HG03520 (cell line): ENCODE measurements around the gene AHCYL2.

Experiments
- ATAC-seq: cut with Tn5 transposase; IDR thresholded peaks from one replicate; pipeline ENCODE4 v1.9.1; 2021; ENCODE audit warnings: mild to moderate bottlenecking, moderate library complexity; ENCODE audit not compliant: unreplicated experiment

Gene AHCYL2

GRCh38 chr7:129376076-129376777 is 151.4 kb downstream of the AHCYL2 start:
- ATAC-seq = no peak

- no peak for ATAC-seq
Observed at GRCh38 chr7:129376778-129377700, 152.2 kb downstream of the AHCYL2 start.

DNA sequence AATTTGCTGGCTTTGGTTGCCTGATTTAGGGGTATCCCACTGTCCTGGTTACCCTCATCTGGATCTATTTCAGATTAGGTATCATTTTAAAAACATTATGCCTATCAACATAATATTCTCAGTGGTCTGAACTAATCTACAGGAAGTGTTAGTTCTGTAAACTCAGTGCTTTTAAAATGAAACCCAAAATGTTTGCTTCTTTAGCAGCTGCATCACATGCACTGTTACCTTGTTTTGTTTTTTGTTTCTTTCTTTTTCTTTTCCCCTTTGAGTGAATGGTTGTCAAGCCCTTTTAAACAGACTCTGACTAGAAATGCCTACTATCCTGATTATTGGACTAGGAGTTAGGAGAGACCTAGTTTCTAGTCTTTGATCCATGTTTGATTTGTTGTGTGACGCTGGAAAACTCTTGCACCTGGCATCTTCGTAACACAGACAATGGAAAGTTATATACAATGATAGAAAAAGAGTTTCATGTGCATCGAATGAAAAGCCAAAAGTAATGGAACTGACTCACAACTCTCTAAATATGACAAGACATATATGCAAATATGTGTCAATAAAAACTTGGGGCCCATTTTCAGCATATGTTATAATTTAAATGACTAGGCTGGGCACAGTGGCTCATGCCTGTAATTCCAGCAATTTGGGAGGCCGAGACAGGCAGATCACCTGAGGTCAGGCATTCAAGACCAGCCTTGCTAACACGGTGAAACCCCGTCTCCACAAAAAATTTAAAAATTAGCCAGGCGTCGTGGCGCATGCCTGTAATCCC is 157.1 kb downstream of the AHCYL2 start:
- ATAC-seq = no peak

GRCh38 chr7:129383542-129384132 is 158.8 kb downstream of the AHCYL2 start:
- no peak for ATAC-seq

DNA sequence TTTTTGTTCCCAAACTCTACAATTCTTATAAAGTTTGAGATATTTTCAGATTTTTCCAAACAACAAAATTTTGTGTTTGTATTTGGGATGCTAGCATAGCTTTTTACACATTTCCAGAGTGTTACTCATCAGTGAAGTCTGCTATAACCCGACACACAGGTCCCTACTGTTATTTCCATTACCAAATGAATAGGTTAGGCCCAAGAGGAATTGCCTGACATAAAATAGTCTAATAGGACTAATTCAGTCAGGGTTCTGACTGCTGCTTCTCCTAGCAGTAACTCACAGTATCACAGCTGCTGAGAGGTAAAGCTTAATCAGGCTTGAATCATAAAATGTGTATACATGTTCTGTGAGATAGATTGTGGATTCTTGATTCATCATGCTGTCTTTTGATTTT is 160.3 kb downstream of the AHCYL2 start:
- no peak for ATAC-seq

DNA sequence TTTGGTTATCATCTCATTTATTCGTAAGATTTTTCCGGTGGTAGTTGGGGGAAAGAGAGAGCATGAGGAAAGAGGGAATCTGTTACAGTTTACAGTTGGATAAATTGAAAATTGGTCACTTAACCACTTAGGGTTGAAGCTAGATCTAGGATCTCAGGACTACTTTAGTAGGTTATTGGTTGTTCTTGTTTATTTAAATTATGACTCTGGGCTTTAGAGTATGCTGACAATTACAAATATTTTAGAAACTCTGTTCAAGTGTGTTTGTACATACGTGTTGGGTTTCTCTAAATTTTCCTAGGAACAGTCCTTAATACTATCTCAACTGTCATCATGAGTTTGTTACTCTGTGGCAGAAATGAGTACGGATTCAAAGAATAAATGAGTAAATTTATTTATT is 160.8 kb downstream of the AHCYL2 start:
- ATAC-seq = no peak

- ATAC-seq = no peak
Observed at GRCh38 chr7:129386506-129386905, 161.7 kb downstream of the AHCYL2 start.

DNA sequence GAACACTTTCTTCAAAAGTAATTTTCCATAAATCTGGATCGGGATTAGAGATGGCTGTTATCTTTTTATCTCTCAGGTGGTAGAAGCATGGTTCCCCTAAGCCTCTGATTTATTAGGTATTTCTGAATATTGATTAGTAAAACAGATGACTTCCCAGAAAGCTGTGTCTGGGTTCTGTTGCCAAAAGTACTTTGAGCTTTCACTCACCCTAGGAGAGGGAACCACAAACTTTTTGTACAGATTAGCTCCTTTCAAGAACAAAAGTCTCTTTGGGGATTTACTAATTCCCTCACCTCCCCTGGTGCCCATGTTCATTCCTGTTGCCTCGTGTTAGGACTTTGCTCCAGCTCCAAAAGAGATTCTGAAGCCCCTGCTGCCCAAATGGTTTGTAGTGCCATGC is 162.7 kb downstream of the AHCYL2 start:
- no peak for ATAC-seq

DNA sequence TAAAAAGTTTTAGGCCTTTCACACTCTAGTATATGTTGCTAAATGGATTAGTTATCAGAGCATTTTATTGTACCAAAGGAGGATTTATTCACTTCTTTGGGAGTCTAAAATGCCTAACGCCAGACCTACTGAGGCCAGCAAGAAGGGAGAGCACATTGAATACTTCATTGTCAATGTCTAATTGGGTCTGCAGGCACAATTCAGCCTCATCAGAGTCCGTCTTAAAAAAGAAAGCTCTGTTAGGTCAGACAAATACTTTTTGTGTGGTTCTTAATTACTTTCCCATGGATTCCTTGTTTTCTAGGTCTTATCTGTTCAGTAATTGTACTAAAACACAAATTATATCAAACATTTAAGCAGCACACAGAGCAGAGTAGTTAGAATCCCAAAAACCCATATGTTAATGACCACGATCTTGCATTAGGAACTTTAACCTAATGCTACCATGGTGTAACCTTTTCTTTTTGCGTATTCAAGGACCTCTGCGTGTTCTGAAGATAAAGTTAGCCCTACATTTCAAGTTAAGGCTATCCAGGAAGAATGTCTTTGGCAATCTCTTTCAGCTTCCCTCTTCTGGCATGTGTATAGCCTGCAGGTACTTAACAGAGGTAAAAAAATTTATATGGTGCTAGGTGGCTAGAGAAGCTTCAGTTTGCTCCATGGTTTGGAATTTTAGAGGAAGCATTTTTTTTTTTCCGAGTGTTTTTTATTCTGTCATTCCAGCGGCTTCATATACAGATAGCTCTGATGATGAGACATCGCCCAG is 163.7 kb downstream of the AHCYL2 start:
- ATAC-seq = no peak

- no peak for ATAC-seq
Observed at GRCh38 chr7:129389829-129390228, 165.0 kb downstream of the AHCYL2 start.

- ATAC-seq = no peak
Observed at GRCh38 chr7:129390314-129390713, 165.5 kb downstream of the AHCYL2 start.

DNA sequence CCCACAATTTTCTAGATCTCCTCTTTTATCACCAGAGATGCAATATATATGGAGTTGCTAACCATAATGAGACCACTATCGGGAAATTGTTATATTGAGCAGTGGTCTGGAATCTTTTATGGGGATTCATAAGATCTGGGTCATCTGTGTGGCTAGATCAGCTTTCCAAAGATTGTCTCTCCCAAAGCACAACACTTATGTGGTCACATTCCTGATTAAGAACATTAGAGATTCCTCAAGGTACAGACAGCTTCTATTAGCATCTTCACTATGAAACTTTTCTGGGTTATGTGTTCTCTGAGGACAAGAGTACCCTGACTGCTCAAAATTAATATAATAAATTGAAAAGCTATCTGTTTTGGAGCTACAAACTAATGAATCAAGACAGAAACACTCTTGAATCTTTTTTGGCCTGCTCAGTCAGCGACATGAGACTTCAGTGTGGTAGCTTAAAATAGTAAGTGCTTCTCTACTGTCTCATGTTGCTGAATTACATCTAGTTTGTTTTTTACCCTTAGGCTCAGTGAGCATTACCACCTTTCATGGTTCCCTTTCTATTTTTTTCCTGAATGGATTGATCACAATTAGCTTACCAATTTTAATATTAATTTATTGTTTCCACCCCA is 166.8 kb downstream of the AHCYL2 start:
- no peak for ATAC-seq

DNA sequence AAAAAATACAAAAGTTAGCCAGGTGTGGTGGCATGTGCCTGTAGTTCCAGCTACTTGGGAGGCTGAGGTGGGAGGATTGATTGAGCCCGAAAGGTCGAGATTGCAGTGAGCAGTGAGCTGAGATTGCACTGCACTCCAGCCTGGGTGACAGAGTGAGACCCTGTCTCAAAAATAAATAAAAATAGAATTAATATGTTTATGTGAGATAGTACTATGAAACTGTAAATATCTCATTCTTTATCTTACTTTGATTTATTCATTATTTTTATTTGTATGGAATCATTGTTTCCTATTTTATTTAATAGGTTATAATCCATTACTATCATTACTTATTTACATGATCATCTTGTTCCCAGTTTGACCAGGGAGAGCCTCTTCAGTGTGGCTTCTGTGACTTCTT is 168.4 kb downstream of the AHCYL2 start:
- no peak for ATAC-seq

GRCh38 chr7:129394101-129394500 is 169.3 kb downstream of the AHCYL2 start:
- ATAC-seq = no peak

- ATAC-seq = no peak
Observed at GRCh38 chr7:129394982-129395914, 170.4 kb downstream of the AHCYL2 start.

DNA sequence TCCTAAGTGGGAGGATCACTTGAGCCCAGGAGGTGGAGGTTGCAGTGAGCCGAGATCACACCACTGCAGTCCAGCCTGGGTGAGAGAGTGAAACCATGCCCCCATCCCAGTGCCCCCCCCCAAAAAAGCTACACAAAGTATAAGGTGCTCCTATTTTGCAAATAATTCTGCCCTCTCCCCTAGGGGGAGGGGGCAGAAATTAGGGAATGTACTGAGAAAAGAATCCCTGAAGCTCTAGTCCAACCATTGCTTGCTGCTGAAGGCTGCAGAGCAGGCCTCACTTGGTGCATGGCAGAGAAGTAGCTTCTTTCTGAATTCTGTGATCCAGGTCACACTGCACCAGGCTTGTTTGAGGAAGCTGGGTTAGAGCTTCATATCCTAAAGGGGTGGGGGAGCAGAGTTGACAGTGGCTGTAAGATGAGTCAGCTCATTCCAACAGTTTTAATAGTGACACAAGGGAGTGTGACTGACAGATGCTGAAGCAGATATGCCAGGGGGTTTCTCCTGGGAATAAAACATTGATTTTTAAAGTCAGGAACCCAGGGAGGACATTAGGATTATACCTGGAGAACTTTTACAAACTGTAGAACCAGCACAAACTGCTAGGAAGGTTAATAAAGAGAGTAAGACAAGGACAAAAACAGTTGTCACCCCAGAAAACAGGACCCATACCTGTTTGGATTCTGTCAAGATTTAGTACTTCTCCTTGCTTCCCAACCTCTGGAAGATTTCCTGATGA is 176.6 kb downstream of the AHCYL2 start:
- no peak for ATAC-seq

- no peak for ATAC-seq
Observed at GRCh38 chr7:129401967-129402860, 177.4 kb downstream of the AHCYL2 start.
